ENCODE measurements around the gene SLX4. TPM values are rescaled to one million over a fixed set of nuclear protein-coding genes. Genes with fewer than 3 reads are reported as not detected.

Gene SLX4
- polyA plus RNA-seq, 1 experiment = 1.6 TPM

GRCh38 chr16:3655030-3655395 is 43.6 kb upstream of the SLX4 start:
- DNase-seq (ENCODE audit: low read depth, low spot score) = no peak
- ChIA-PET POLR2A (no interaction called here), CTCF (no interaction called here)
- no peak overlapping the region for H3K4me3 ChIP-seq (ENCODE audit: low read depth, low read length)
- H3K27ac ChIP-seq (ENCODE audit: low read depth, low read length) = no peak overlapping the region
- no peaks in the 10 kb centered on the region for H3K9me3 ChIP-seq (ENCODE audit: control insufficient read depth, insufficient read depth, low read length)
- no peaks in the 10 kb centered on the region for H3K27me3 ChIP-seq (ENCODE audit: control insufficient read depth, insufficient read depth, low read length)
- TF ChIP-seq CTCF (IDR thresholded peaks at IDR 0.05; ENCODE audit: low read depth, low read length) = no peak

- TF ChIP-seq CTCF (IDR thresholded peaks at IDR 0.05; ENCODE audit: low read depth, low read length) = peak; percentile 55
- no peaks in the 10 kb centered on the region for H3K27me3 ChIP-seq (ENCODE audit: control insufficient read depth, insufficient read depth, low read length)
- H3K4me3 ChIP-seq (ENCODE audit: low read depth, low read length) = no peak within 1 kb of the TSS
- H3K27ac ChIP-seq (ENCODE audit: low read depth, low read length) = no peak within 1 kb of the TSS
- CTCF ChIA-PET = interaction anchor here (0.7 kb wide), 1 partner anchor 47 kb away, joined by 3 read pairs; no protein-coding TSS in a partner anchor
- no peak for DNase-seq (ENCODE audit: low read depth, low spot score)
- POLR2A ChIA-PET = no interaction called here
- no peaks in the 10 kb centered on the region for H3K9me3 ChIP-seq (ENCODE audit: control insufficient read depth, insufficient read depth, low read length)
Measured at GRCh38 chr16:3654249-3654991, 43.0 kb upstream of the SLX4 start, which contains the start of gene DNASE1. TSS of gene DNASE1 (plus strand) at chr16:3654691. CDS start at chr16:3655374, 683 bp downstream.

- H3K27me3 ChIP-seq (ENCODE audit: control insufficient read depth, insufficient read depth, low read length) = no peaks in the 10 kb centered on the region
- CTCF ChIA-PET = no interaction called here
- POLR2A ChIA-PET = no interaction called here
- TF ChIP-seq CTCF (IDR thresholded peaks at IDR 0.05; ENCODE audit: low read depth, low read length) = no peak
- no peak overlapping the region for H3K27ac ChIP-seq (ENCODE audit: low read depth, low read length)
- H3K9me3 ChIP-seq (ENCODE audit: control insufficient read depth, insufficient read depth, low read length) = no peaks in the 10 kb centered on the region
- no peak overlapping the region for H3K4me3 ChIP-seq (ENCODE audit: low read depth, low read length)
- DNase-seq (ENCODE audit: low read depth, low spot score) = no peak
Measured at GRCh38 chr16:3652373-3653195, 41.2 kb upstream of the SLX4 start.

- H3K4me3 ChIP-seq (ENCODE audit: low read depth, low read length) = no peak overlapping the region
- H3K9me3 ChIP-seq (ENCODE audit: control insufficient read depth, insufficient read depth, low read length) = no peaks in the 10 kb centered on the region
- ChIA-PET POLR2A (no interaction called here), CTCF (no interaction called here)
- no peaks in the 10 kb centered on the region for H3K27me3 ChIP-seq (ENCODE audit: control insufficient read depth, insufficient read depth, low read length)
- no peak for TF ChIP-seq CTCF (IDR thresholded peaks at IDR 0.05; ENCODE audit: low read depth, low read length)
- H3K27ac ChIP-seq (ENCODE audit: low read depth, low read length) = no peak overlapping the region
- DNase-seq (ENCODE audit: low read depth, low spot score) = no peak
Measured at GRCh38 chr16:3651461-3652372, 40.3 kb upstream of the SLX4 start.

Data from AG04450 (cell line).